DMS 273 (cell line): Measurements from ENCODE around the gene AATK.

ENCODE experiments used
- DNase-seq: peaks from one replicate; lab custom pipeline; 2025; ENCODE audit not compliant: unreplicated experiment; lab: John Stamatoyannopoulos, UW

The AATK gene

GRCh38 chr17:81131486-81132196 lies 34.4 kb downstream of the AATK start:
- DNase-seq: no peak

DNA sequence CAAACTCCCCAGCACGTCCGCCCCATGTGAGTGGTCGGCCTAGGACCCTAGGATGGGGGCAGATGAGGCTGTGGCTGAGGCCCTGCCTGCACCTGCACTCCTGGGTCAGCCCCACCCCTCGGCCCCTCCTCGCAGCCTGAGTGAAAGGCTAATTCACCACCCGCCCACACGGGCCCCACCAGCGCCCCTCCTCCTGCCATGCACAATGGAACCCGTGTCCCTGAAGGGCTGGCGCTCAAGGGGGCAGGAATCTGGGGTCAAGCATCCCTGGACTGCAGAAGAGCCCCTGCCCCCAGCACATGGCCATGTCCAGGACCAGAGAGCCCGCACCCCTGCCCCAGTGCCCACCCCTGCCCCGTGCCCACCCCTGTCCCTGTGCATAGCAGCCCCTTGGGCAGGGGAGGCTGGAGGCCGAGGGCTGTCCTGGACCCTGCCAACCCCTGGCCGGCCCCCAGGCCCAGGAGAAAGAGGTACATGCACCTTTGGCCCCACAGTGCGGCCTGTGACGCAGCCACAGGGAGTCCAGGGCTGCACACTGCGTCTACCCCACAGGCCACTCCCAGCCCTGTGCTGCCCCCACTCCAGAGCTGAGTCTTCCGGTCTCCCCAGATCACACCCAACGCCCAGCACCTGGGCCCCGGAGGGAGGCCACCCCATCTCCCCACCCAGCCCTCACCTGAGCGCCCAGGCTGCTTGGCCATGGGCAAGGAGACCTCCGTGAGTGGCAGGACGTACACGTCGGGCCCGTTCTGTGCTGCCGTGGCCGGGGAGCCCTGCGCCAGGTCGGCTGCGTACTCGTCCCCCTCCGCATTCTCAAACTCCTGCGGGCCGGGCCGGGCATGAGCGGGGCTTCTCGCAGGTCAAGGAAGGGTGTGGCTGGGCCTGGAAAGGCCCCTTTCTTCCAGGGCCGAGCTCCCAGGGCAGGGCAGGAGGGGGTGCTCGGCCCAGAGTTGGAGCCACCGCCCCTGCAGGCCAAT lies 35.3 kb downstream of the AATK start:
- DNase-seq: no peak

GRCh38 chr17:81129711-81130367 lies 36.2 kb downstream of the AATK start:
- DNase-seq: no peak

- DNase-seq: no peak
These were observed 36.7 kb downstream of the AATK start for GRCh38 chr17:81129289-81129688.

DNA sequence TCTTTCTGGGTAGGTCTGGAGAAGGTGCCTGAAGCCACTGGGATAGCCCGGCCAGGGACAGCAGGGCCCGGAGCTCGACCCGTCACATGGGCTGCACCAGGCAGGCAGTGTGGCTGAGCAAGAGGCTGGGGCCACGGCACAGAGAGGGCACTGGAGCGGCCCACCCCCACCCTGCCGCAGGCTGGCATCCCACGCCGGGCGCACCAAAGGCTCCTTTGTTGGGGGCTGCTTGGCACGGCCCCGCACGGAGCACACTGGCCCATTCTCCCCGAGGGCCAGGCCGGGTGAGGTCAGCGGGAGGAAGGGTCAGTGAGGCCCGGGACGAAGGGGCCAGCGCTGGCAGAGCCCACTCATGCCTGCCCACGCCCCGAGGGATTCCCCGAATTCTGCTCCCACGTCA lies 37.2 kb downstream of the AATK start:
- DNase-seq: no peak

GRCh38 chr17:81128338-81128737 lies 37.7 kb downstream of the AATK start:
- no peak for DNase-seq

DNA sequence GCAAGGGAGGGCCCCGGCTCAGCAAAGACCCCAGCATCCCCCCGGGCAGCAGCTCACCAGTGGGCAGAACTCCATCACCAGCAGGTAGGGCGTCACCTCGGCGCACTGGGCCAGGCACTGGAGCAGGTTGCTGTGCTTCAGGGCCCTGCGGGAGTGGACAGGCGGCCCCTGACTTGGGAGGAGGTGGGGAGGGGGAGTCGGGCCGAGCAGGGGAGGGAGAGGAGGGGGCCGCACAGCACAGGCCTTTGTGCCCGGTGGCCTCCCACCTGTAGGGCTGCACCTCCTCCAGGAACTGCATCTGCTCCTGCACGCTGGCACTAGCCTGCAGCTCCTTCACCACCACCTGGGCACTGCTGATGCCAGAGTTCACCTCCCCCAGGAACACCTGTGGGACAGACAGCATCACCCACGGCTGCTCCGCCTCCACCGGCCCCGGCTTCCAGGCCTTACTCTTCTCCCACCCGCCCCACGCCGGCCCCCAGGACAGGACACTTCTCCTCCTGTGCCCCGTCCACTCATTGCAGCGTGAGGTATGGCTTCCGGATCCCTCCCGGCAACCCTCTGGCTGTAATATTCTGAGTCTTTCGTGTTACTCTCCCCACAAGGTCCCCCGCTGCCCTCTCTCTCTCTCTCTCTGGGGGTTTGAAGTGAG lies 38.4 kb downstream of the AATK start:
- no peak for DNase-seq

- no peak for DNase-seq
These were observed 38.9 kb downstream of the AATK start for GRCh38 chr17:81127133-81127455.

- no peak for DNase-seq
These were observed 39.5 kb downstream of the AATK start for GRCh38 chr17:81126281-81127132.

DNA sequence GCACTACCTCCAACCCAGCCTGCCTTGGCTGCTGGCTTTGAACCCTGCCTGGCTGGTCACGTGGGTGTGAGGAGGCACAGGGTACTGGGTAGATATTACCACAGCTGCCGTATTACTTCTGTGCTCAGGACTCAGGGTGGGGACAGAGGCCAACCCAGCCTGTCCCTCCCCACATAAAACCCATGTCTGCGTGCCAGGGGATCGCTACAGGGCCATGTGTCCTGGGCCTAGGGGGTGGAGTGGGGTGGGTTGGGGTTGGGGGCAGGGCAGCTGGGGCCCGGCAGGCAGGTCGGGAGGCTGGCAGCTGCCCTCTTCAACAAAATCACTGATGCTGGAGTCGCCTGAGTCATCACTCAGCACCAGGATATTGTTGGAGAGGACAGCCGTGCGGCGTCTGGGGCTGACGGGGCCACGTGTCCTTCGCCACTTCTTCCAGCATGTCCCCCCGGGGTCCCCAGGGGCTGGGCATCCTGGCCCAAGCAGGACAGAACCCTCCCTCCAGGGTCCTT lies 40.4 kb downstream of the AATK start:
- peak; percentile 89 for DNase-seq

- DNase-seq: no peak
These were observed 41.6 kb downstream of the AATK start for GRCh38 chr17:81124377-81124776.

GRCh38 chr17:81123052-81124048 lies 42.7 kb downstream of the AATK start:
- peak; percentile 44 for DNase-seq

DNA sequence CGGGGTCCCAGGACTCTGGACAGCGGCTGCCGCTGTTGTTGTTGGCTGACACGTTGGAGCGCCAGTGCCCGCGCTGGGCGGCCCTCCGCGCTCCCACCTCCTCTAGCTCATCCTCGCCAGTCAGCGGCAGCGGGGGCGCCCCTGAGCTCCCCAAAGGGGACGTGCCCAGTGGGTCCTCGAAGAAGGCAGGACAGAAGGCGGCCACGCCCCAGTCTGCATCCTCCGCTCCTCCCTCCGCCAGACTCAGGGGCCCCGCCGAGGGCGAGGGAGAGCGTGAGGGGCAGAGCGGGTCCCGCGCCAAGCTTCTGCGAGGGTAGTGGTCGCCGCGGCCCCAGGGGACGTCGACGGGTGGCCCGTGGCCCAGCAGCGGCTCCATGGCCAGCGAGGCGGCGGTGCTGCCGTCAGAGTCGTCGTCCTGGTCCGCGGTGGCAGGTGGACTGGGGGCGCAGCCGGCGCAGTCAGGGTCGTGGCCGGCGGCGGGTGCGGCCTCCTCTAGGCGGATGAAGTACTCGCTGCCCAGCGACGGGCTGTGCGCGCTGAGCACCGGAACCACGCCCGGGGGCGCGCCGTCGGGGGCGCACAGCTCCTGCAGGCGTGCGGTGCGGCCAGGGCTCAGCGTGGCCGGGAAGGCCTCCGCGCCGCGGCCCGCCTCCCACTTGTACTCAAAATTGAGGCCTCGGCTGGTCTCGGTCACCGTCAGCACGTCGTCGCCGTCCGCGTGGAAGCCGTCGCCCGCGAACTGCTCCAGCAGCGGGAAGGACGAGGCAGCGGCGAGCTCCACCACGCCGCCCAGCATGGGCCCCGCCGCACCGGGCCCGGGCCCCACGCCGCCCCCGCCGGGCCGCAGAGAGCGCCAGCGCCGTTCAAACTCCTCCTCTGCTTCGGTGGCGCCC lies 43.9 kb downstream of the AATK start:
- DNase-seq: no peak

- DNase-seq: no peak
These were observed 45.1 kb downstream of the AATK start for GRCh38 chr17:81120695-81121621.

- DNase-seq: no peak
These were observed 45.9 kb downstream of the AATK start for GRCh38 chr17:81120149-81120484.

GRCh38 chr17:81119223-81120148 lies 46.5 kb downstream of the AATK start:
- peak; percentile 74 for DNase-seq
